GM23338 (cell line): ENCODE results near the gene RPA3. TPM values are rescaled to one million over a fixed set of nuclear protein-coding genes. Genes with fewer than 3 reads are reported as not detected.
A peak's percentile ranks its signal among the peaks of the same experiment; 100 is the strongest.

Experiments
- ATAC-seq: fragments of 200-7000 bp; cut with Tn5 transposase; 3 replicates; pipeline ENCODE4 v1.9.1; 2020
- DNase-seq: peaks from one replicate; pipeline ENCODE4 v3.0.0-alpha.2; 2015; ENCODE audit warnings: low spot score
- H2AFZ ChIP-seq: fragments of 200-600 bp; sonication (generic); 2 replicates; pipeline ENCODE4 v1.8.0; 2016; ENCODE audit warnings: antibody characterized with exemption, mild to moderate bottlenecking, moderate library complexity
- H3F3A ChIP-seq: fragments of 200-600 bp; sonication (generic); replicated peaks from 2 replicates; pipeline ENCODE4 v1.8.0; 2017; ENCODE audit warnings: antibody characterized with exemption, mixed run types, low read depth
- H3K27ac ChIP-seq: fragments of 200-600 bp; sonication (generic); 2 replicates; pipeline ENCODE4 v1.6.1; 2016; ENCODE audit warnings: low read depth
- H3K27me3 ChIP-seq: fragments of 200-600 bp; sonication (generic); 2 replicates; pipeline ENCODE4 v1.8.0; 2016; ENCODE audit warnings: mild to moderate bottlenecking, mixed run types, moderate library complexity; ENCODE audit not compliant: insufficient read depth
- H3K36me3 ChIP-seq: fragments of 200-600 bp; sonication (generic); 2 replicates; pipeline ENCODE4 v1.8.0; 2016; ENCODE audit warnings: mild to moderate bottlenecking; ENCODE audit not compliant: insufficient read depth
- H3K4me1 ChIP-seq: fragments of 200-600 bp; sonication (generic); 2 replicates; pipeline ENCODE4 v1.8.0; 2016; ENCODE audit warnings: mild to moderate bottlenecking, moderate library complexity; ENCODE audit not compliant: insufficient read depth
- H3K4me2 ChIP-seq: fragments of 200-600 bp; sonication (generic); 2 replicates; pipeline ENCODE4 v1.7.1; 2017; ENCODE audit warnings: mixed run types
- H3K4me3 ChIP-seq: fragments of 200-600 bp; sonication (generic); 2 replicates; pipeline ENCODE4 v1.6.1; 2016; ENCODE audit warnings: mixed run types
- H3K79me2 ChIP-seq: fragments of 200-600 bp; sonication (generic); replicated peaks from 2 replicates; pipeline ENCODE4 v1.8.0; 2017; ENCODE audit warnings: mild to moderate bottlenecking; ENCODE audit not compliant: insufficient read depth
- H3K9me2 ChIP-seq: fragments of 200-600 bp; sonication (generic); 2 replicates; pipeline ENCODE4 v1.8.0; 2017; ENCODE audit not compliant: insufficient read depth
- H4K20me1 ChIP-seq: fragments of 200-600 bp; sonication (generic); replicated peaks from 2 replicates; pipeline ENCODE4 v1.8.0; 2017; ENCODE audit warnings: mild to moderate bottlenecking; ENCODE audit not compliant: insufficient read depth
- H3K27ac Mint-ChIP-seq: 2 replicates; pipeline ENCODE4 v1.8.0; 2020; ENCODE audit warnings: inconsistent platforms, mild to moderate bottlenecking, moderate library complexity, mixed read lengths
- H3K27me3 Mint-ChIP-seq: 3 replicates; pipeline ENCODE4 v1.8.0; 2022; ENCODE audit warnings: low read depth, mild to moderate bottlenecking, moderate library complexity, mixed read lengths, inconsistent platforms; ENCODE audit not compliant: insufficient read depth, poor library complexity
- H3K36me3 Mint-ChIP-seq: 3 replicates; pipeline ENCODE4 v1.8.0; 2021; ENCODE audit warnings: low read depth, mild to moderate bottlenecking, inconsistent platforms, moderate library complexity, mixed read lengths
- H3K4me1 Mint-ChIP-seq: 3 replicates; pipeline ENCODE4 v1.8.0; 2020; ENCODE audit warnings: mild to moderate bottlenecking, inconsistent platforms, mixed read lengths
- H3K4me3 Mint-ChIP-seq: 3 replicates; pipeline ENCODE4 v1.8.0; 2021; ENCODE audit warnings: moderate library complexity, mild to moderate bottlenecking, inconsistent platforms, mixed read lengths
- H3K9me3 Mint-ChIP-seq: 3 replicates; pipeline ENCODE4 v1.8.0; 2020; ENCODE audit warnings: moderate library complexity, mild to moderate bottlenecking, inconsistent platforms, mixed read lengths
- CTCF ChIP-seq, 2 experiments: fragments of 200-600 bp in 1 of 2; sonication (generic) in 1 of 2; conservative IDR thresholded peaks; 2 replicates each; pipeline versions ENCODE4 v1.5.1 to v1.6.1; 2016 to 2017; ENCODE audit warnings: antibody characterized with exemption in 2 of 2, low read depth in 2 of 2, mild to moderate bottlenecking in 2 of 2, moderate library complexity in 1 of 2
- EZH2phosphoT487 ChIP-seq: fragments of 200-600 bp; sonication (generic); IDR thresholded peaks from one replicate; pipeline ENCODE4 v1.8.1; 2018; ENCODE audit warnings: antibody characterized with exemption; ENCODE audit not compliant: unreplicated experiment
- NANOG ChIP-seq: IDR thresholded peaks from 2 replicates; pipeline ENCODE4 v1.6.1; 2016; ENCODE audit warnings: antibody characterized with exemption, borderline replicate concordance
- POLR2AphosphoS5 ChIP-seq: IDR thresholded peaks from 2 replicates; pipeline ENCODE4 v1.6.1; 2016; ENCODE audit warnings: antibody characterized with exemption, low read depth
- REST ChIP-seq: IDR thresholded peaks from one replicate; pipeline ENCODE4 v1.6.1; 2018; ENCODE audit warnings: antibody characterized with exemption; ENCODE audit not compliant: unreplicated experiment
- ZNF462 ChIP-seq: fragments of 250-450 bp; sonication (Bioruptor Pico); IDR thresholded peaks from 2 replicates; pipeline ENCODE4 v1.5.0; 2020; ENCODE audit warnings: mild to moderate bottlenecking, moderate library complexity
- polyA plus RNA-seq: library from polyadenylated mRNA; unstranded; fragments of >200 nt; fragmentation: Nextera tagmentation; extraction: Ambion mirVana; gene quantifications from 2 replicates; pipeline ENCODE4 v1.2.1, GENCODE V29; 2016
- total RNA-seq: library from RNA; depleted of rRNA; stranded (reverse); fragments of >200 nt; shearing (Covaris generic); gene quantifications from 2 replicates; pipeline ENCODE4 v1.2.3, GENCODE V29; 2014

RPA3 gene
- total and polyA plus RNA-seq, 2 experiments from 2014 or later: 74.9 to 287 TPM

DNA sequence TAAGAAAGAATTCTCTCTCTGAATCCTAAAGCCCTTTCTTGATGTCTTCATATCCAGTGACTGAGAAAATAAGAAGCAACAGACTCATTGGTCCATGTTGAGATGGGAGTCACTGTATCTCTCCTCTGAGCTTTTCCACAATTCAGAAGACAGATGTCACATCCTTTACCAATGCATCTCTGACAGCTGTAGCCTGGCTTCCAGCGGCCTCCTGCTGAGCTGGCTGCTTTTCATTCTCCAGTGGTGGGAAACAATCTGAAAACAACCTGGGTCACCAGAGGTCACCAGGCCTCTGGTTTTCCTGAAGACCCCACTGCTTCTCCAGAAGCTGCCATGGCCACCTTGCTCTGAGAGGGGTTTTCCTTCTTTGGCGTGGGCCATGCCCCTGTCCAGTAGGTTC is 18.3 kb upstream of the RPA3 start:
- H3K79me2 ChIP-seq: no peaks in the 10 kb centered on the region
- Mint-ChIP-seq H3K27ac (no peak overlapping the region), H3K36me3 (no peaks in the 10 kb centered on the region), H3K4me3 (no peak overlapping the region), H3K27me3 (no peaks in the 10 kb centered on the region), H3K4me1 (peaks cover 16% of the 10 kb centered on the region; the same call in 2 of the 3 replicates), H3K9me3 (no peaks in the 10 kb centered on the region)
- no peak for TF ChIP-seq EZH2phosphoT487
- TF ChIP-seq NANOG: no peak
- no peak for TF ChIP-seq POLR2AphosphoS5
- TF ChIP-seq REST: no peak
- 0 out of 2 replicates have a peak, but pooled peaks have one; percentile 49 for TF ChIP-seq ZNF462
- TF ChIP-seq CTCF (conservative IDR thresholded peaks at IDR 0.05; ENCODE audit: low read depth in 2 of 2): no peak
- no peak overlapping the region for H3K4me3 ChIP-seq
- no peaks in the 10 kb centered on the region for H3K9me2 ChIP-seq
- no peak overlapping the region for H3K4me2 ChIP-seq
- ATAC-seq (peak; percentile 71), DNase-seq (peak; percentile 49)
- H2AFZ ChIP-seq: no peak overlapping the region
- no peaks in the 10 kb centered on the region for H4K20me1 ChIP-seq
- no peaks in the 10 kb centered on the region for H3F3A ChIP-seq
- H3K36me3 ChIP-seq: no peaks in the 10 kb centered on the region
- peaks cover 5% of the 10 kb centered on the region; the same call in 1 of the 2 replicates for H3K4me1 ChIP-seq
- no peaks in the 10 kb centered on the region for H3K27me3 ChIP-seq
- no peak overlapping the region for H3K27ac ChIP-seq
